MM.1S (cell line): ENCODE results near the gene PSME2.

ENCODE experiments used
- DNase-seq: peaks from one replicate; pipeline ENCODE4 v3.0.0-alpha.2; 2015
- H2AFZ ChIP-seq: fragments of 300-600 bp; sonication (generic); 2 replicates; pipeline ENCODE4 v1.6.0; 2016; ENCODE audit warnings: antibody characterized with exemption, low read length
- H3F3A ChIP-seq: fragments of 300-600 bp; sonication (generic); 2 replicates; pipeline ENCODE4 v1.6.1; 2016; ENCODE audit warnings: mild to moderate bottlenecking, antibody characterized with exemption, low read length, moderate library complexity, mixed read lengths; ENCODE audit not compliant: insufficient read depth
- H3K27ac ChIP-seq: fragments of 300-600 bp; sonication (generic); 2 replicates; pipeline ENCODE4 v1.5.1; 2016; ENCODE audit warnings: mild to moderate bottlenecking, low read length
- H3K27me3 ChIP-seq: fragments of 300-600 bp; sonication (generic); replicated peaks from 2 replicates; pipeline ENCODE4 v1.6.0; 2016; ENCODE audit warnings: low read length; ENCODE audit not compliant: insufficient read depth
- H3K36me3 ChIP-seq: fragments of 300-600 bp; sonication (generic); replicated peaks from 2 replicates; pipeline ENCODE4 v1.6.1; 2016; ENCODE audit warnings: mild to moderate bottlenecking, low read length, mixed read lengths; ENCODE audit not compliant: insufficient read depth
- H3K4me1 ChIP-seq: fragments of 300-600 bp; sonication (generic); 2 replicates; pipeline ENCODE4 v1.6.1; 2016; ENCODE audit warnings: low read length, mixed read lengths
- H3K4me2 ChIP-seq: fragments of 300-600 bp; sonication (generic); 2 replicates; pipeline ENCODE4 v1.6.0; 2016; ENCODE audit warnings: low read depth, low read length
- H3K4me3 ChIP-seq: fragments of 300-600 bp; sonication (generic); 2 replicates; pipeline ENCODE4 v1.5.1; 2016; ENCODE audit warnings: low read length, mixed read lengths
- H3K79me2 ChIP-seq: fragments of 300-600 bp; sonication (generic); 2 replicates; pipeline ENCODE4 v1.6.1; 2016; ENCODE audit warnings: mixed run types, low read length, mixed read lengths
- H3K9ac ChIP-seq: fragments of 300-600 bp; sonication (generic); 2 replicates; pipeline ENCODE4 v1.6.1; 2016; ENCODE audit warnings: low read length, mixed read lengths
- H3K9me2 ChIP-seq: fragments of 300-600 bp; sonication (generic); replicated peaks from 2 replicates; pipeline ENCODE4 v1.6.1; 2016; ENCODE audit warnings: mild to moderate bottlenecking, low read length, mixed read lengths; ENCODE audit not compliant: insufficient read depth
- H3K9me3 ChIP-seq: fragments of 300-600 bp; sonication (generic); replicated peaks from 2 replicates; pipeline ENCODE4 v1.6.1; 2016; ENCODE audit warnings: mild to moderate bottlenecking, low read length, mixed read lengths; ENCODE audit not compliant: insufficient read depth
- H4K20me1 ChIP-seq: fragments of 300-600 bp; sonication (generic); 2 replicates; pipeline ENCODE4 v1.6.1; 2016; ENCODE audit warnings: mild to moderate bottlenecking, low read length, moderate library complexity, mixed read lengths; ENCODE audit not compliant: insufficient read depth
- EZH2 ChIP-seq: fragments of 300-600 bp; sonication (generic); optimal IDR thresholded peaks from 2 replicates; pipeline ENCODE3; 2017; ENCODE audit warnings: low read depth, mild to moderate bottlenecking, antibody characterized with exemption, low read length, mixed read lengths
- EZH2phosphoT487 ChIP-seq: fragments of 300-600 bp; sonication (generic); IDR thresholded peaks from 2 replicates; pipeline ENCODE4 v1.6.1; 2018; ENCODE audit warnings: antibody characterized with exemption, low read length
- TF ChIP-seq, protein P1 (sequence below): fragments of 300-600 bp; sonication (generic); IDR thresholded peaks from 2 replicates; pipeline ENCODE4 v1.5.1; 2016; ENCODE audit warnings: antibody characterized with exemption, low read length, mixed read lengths

Gene PSME2

GRCh38 chr14:24139272-24139934 is 7.0 kb downstream of the PSME2 start:
- Histone ChIP-seq H3K9ac (no peak overlapping the region), H3K27ac (no peak overlapping the region), H3K36me3 (0 out of 2 replicates have a peak, but pooled peaks cover 2% of the 10 kb centered on the region), H3K9me3 (no peaks in the 10 kb centered on the region), H2AFZ (no peak overlapping the region), H3K4me2 (peak overlapping the region; percentile 47), H4K20me1 (no peaks in the 10 kb centered on the region), H3F3A (peaks cover 8% of the 10 kb centered on the region), H3K27me3 (no peaks in the 10 kb centered on the region), H3K9me2 (no peaks in the 10 kb centered on the region), H3K79me2 (peaks cover 50% of the 10 kb centered on the region), H3K4me3 (no peak overlapping the region), H3K4me1 (peaks cover 11% of the 10 kb centered on the region; the same call in 1 of the 2 replicates)
- DNase-seq: no peak
- TF ChIP-seq EZH2phosphoT487: no peak
- TF ChIP-seq, protein P1, sequence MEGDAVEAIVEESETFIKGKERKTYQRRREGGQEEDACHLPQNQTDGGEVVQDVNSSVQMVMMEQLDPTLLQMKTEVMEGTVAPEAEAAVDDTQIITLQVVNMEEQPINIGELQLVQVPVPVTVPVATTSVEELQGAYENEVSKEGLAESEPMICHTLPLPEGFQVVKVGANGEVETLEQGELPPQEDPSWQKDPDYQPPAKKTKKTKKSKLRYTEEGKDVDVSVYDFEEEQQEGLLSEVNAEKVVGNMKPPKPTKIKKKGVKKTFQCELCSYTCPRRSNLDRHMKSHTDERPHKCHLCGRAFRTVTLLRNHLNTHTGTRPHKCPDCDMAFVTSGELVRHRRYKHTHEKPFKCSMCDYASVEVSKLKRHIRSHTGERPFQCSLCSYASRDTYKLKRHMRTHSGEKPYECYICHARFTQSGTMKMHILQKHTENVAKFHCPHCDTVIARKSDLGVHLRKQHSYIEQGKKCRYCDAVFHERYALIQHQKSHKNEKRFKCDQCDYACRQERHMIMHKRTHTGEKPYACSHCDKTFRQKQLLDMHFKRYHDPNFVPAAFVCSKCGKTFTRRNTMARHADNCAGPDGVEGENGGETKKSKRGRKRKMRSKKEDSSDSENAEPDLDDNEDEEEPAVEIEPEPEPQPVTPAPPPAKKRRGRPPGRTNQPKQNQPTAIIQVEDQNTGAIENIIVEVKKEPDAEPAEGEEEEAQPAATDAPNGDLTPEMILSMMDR: 0 out of 2 replicates have a peak, but pooled peaks have one; percentile 12
- TF ChIP-seq EZH2: no peak

DNA sequence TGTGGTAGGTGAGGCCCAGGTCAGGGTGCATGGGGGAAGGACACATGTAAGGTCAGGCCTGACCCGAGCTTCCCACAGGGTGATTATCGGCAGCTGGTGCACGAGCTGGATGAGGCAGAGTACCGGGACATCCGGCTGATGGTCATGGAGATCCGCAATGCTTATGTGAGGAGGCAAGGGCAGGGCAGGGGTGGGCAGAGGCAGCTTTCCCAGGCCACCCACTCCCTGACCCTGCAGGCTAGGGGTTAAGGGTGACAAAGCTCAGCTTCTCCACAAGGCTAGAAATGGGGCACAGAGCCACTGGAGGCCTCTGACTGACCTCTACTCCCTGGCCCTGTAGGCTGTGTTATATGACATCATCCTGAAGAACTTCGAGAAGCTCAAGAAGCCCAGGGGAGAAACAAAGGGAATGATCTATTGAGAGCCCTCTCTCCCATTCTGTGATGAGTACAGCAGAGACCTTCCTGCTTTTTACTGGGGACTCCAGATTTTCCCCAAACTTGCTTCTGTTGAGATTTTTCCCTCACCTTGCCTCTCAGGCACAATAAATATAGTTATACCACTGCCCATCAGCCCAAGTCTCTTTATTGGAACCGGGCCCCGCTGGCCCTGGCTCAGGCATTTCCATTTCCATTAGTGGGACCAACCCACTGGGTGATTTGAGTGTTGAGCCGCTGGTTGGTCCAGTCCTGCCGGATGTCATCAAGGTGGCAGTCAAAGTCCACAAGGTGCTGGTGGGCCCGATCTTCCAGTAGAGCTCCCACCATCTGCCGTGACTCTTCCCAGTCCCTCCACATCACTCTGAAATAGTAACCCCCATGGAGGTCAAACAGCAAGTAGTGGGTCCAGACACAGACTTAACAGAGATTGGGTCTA is 7.8 kb downstream of the PSME2 start:
- peaks cover 11% of the 10 kb centered on the region; the same call in 1 of the 2 replicates for H3K4me1 ChIP-seq
- no peak overlapping the region for H3K4me3 ChIP-seq
- H3K9ac ChIP-seq: no peak overlapping the region
- H3K9me2 ChIP-seq: no peaks in the 10 kb centered on the region
- no peak overlapping the region for H2AFZ ChIP-seq
- DNase-seq: no peak
- no peaks in the 10 kb centered on the region for H3K27me3 ChIP-seq
- H3F3A ChIP-seq: peaks cover 8% of the 10 kb centered on the region
- H4K20me1 ChIP-seq: no peaks in the 10 kb centered on the region
- H3K4me2 ChIP-seq: no peak overlapping the region
- TF ChIP-seq EZH2 (no peak), EZH2phosphoT487 (no peak)
- TF ChIP-seq, protein P1: no peak
- H3K79me2 ChIP-seq: peaks cover 43% of the 10 kb centered on the region
- H3K36me3 ChIP-seq: 0 out of 2 replicates have a peak, but pooled peaks cover 2% of the 10 kb centered on the region
- H3K27ac ChIP-seq: no peak overlapping the region
- H3K9me3 ChIP-seq: no peaks in the 10 kb centered on the region

- H3K36me3 ChIP-seq: 0 out of 2 replicates have a peak, but pooled peaks cover 2% of the 10 kb centered on the region
- H2AFZ ChIP-seq: no peak overlapping the region
- DNase-seq: no peak
- H3K79me2 ChIP-seq: peaks cover 43% of the 10 kb centered on the region
- peaks cover 11% of the 10 kb centered on the region; the same call in 1 of the 2 replicates for H3K4me1 ChIP-seq
- no peaks in the 10 kb centered on the region for H4K20me1 ChIP-seq
- H3K9me2 ChIP-seq: no peaks in the 10 kb centered on the region
- no peak overlapping the region for H3K4me3 ChIP-seq
- no peak for TF ChIP-seq EZH2
- TF ChIP-seq, protein P1: no peak
- no peak for TF ChIP-seq EZH2phosphoT487
- H3F3A ChIP-seq: peaks cover 8% of the 10 kb centered on the region
- peak overlapping the region; percentile 76; the same call in 1 of the 2 replicates for H3K4me2 ChIP-seq
- H3K9me3 ChIP-seq: no peaks in the 10 kb centered on the region
- no peak overlapping the region for H3K9ac ChIP-seq
- H3K27me3 ChIP-seq: no peaks in the 10 kb centered on the region
- H3K27ac ChIP-seq: no peak overlapping the region
These were observed 8.6 kb downstream of the PSME2 start for GRCh38 chr14:24137529-24138395.
